K562 (cell line): ENCODE measurements around the gene NRG3. TPM values are rescaled to one million over a fixed set of nuclear protein-coding genes. Genes with fewer than 3 reads are reported as not detected.

ENCODE experiments used
- ATAC-seq: fragments of 200-7000 bp; cut with Tn5 transposase; 3 replicates; pipeline ENCODE4 v1.9.1; 2020; ENCODE audit warnings: moderate library complexity
- BruUV-seq: library from RNA; stranded (reverse); fragments of 400-500 nt; replicated peaks from 2 replicates; lab custom pipeline; 2021; lab: Mats Ljungman, UMichigan
- CTCF ChIA-PET: fragments of 300-600 bp; formaldehyde crosslinking; extraction: SDS; loops from one replicate; lab custom pipeline; 2021; ENCODE audit warnings: low intra/inter-chr PET ratio; lab: Yijun Ruan, JAX
- POLR2A ChIA-PET: fragments of 300-600, 350-650 bp; sonication (Branson Sonifier 250); formaldehyde crosslinking; extraction: SDS; loops from one replicate; lab custom pipeline; 2021; ENCODE audit warnings: antibody characterized with exemption, inconsistent platforms; lab: Yijun Ruan, JAX
- DNase-seq, 4 experiments: peaks; one replicate each; pipeline versions ENCODE4 v3.0.0 to v3.0.0-alpha.2; 2011 to 2018; ENCODE audit warnings: low spot score in 3 of 4, mixed read lengths in 3 of 4; ENCODE audit errors: extremely low read depth in 1 of 4
- FAIRE-seq: peaks from 2 replicates; lab custom pipeline; 2011; peaks lifted over from hg19 to GRCh38; lab: Jason Lieb, UNC
- H2AFZ ChIP-seq: 2 replicates; pipeline ENCODE4 v1.6.0; 2011; ENCODE audit warnings: low read depth, low read length, control low read depth, inconsistent platforms
- H3K27ac ChIP-seq: fragments of 200-600 bp; 3 replicates; pipeline ENCODE4 v1.8.0; 2011; ENCODE audit warnings: low read depth, mild to moderate bottlenecking, control low read depth, inconsistent platforms, low read length, moderate library complexity, mixed read lengths; ENCODE audit errors: extremely low read depth
- H3K27me3 ChIP-seq, 2 experiments: fragments of 300-600 bp in 1 of 2; 2 replicates in 1 of 2; 3 replicates in 1 of 2; pipeline versions ENCODE4 v1.6.0 to v1.8.0; 2011; ENCODE audit warnings: inconsistent platforms in 2 of 2, low read length in 2 of 2, mild to moderate bottlenecking in 1 of 2, mixed read lengths in 1 of 2, moderate library complexity in 1 of 2; ENCODE audit not compliant: control insufficient read depth in 2 of 2, insufficient read depth in 2 of 2
- H3K36me3 ChIP-seq: fragments of 300-600 bp; 3 replicates; pipeline ENCODE4 v1.8.0; 2011; ENCODE audit warnings: mild to moderate bottlenecking, low read length, inconsistent platforms; ENCODE audit not compliant: control insufficient read depth, insufficient read depth
- H3K4me1 ChIP-seq, 2 experiments: fragments of 200-600 bp in 1 of 2; replicated peaks in 1 of 2; 2 replicates in 1 of 2; 3 replicates in 1 of 2; pipeline versions ENCODE4 v1.5.1 to v1.8.0; 2011; ENCODE audit warnings: inconsistent platforms in 2 of 2, low read length in 2 of 2, mild to moderate bottlenecking in 1 of 2, mixed read lengths in 1 of 2, moderate library complexity in 1 of 2; ENCODE audit not compliant: control insufficient read depth in 2 of 2, insufficient read depth in 2 of 2
- H3K4me2 ChIP-seq: 2 replicates; pipeline ENCODE4 v1.6.1; 2011; ENCODE audit warnings: low read length, control low read depth, inconsistent platforms, mixed read lengths; ENCODE audit not compliant: insufficient read depth
- H3K4me3 ChIP-seq: fragments of 200-600 bp; sonication (generic), shearing (Covaris generic); 2 replicates; pipeline ENCODE4 v1.5.1; 2016; ENCODE audit warnings: control low read depth, inconsistent platforms
- H3K79me2 ChIP-seq: fragments of 200-600 bp; 3 replicates; pipeline ENCODE4 v1.8.0; 2011; ENCODE audit warnings: low read length, inconsistent platforms; ENCODE audit not compliant: control insufficient read depth, insufficient read depth
- H3K9ac ChIP-seq, 2 experiments: 2 replicates each; pipeline versions ENCODE4 v1.6.0 to v1.6.1; 2011; ENCODE audit warnings: low read depth in 2 of 2, low read length in 2 of 2, control low read depth in 1 of 2, inconsistent platforms in 1 of 2, mild to moderate bottlenecking in 1 of 2, mixed read lengths in 1 of 2; ENCODE audit not compliant: insufficient read depth in 1 of 2
- H3K9me1 ChIP-seq: one replicate; pipeline ENCODE4 v1.6.0; 2011; ENCODE audit warnings: inconsistent platforms, mild to moderate bottlenecking, low read length, moderate library complexity; ENCODE audit not compliant: control insufficient read depth, insufficient read depth
- H3K9me3 ChIP-seq: replicated peaks from 2 replicates; pipeline ENCODE4 v1.5.1; 2011; ENCODE audit warnings: low read depth, low read length, inconsistent platforms; ENCODE audit not compliant: control insufficient read depth, insufficient read depth
- H4K20me1 ChIP-seq: replicated peaks from 2 replicates; pipeline ENCODE4 v1.6.1; 2011; ENCODE audit warnings: low read length, inconsistent platforms, mixed read lengths; ENCODE audit not compliant: control insufficient read depth, insufficient read depth
- KAT2B ChIP-seq: IDR thresholded peaks from one replicate; pipeline ENCODE4 v1.6.1; 2012; ENCODE audit warnings: low read depth, mild to moderate bottlenecking, control low read depth, inconsistent platforms, low read length, moderate library complexity
- SAP30 ChIP-seq: fragments of 200-600 bp; sonication (generic); IDR thresholded peaks from 2 replicates; pipeline ENCODE4 v1.6.1; 2012; ENCODE audit warnings: borderline replicate concordance, low read depth, mild to moderate bottlenecking, moderate library complexity, low read length, control low read depth, inconsistent platforms; ENCODE audit not compliant: insufficient read depth, poor library complexity, severe bottlenecking
- TAF1 ChIP-seq: IDR thresholded peaks from 2 replicates; pipeline ENCODE4 v1.6.1; 2011; ENCODE audit warnings: mild to moderate bottlenecking, low read length, moderate library complexity; ENCODE audit not compliant: insufficient read depth, control insufficient read depth, severe bottlenecking; ENCODE audit errors: extremely low read depth
- ZFX ChIP-seq: sonication (generic); formaldehyde crosslinking; IDR thresholded peaks from 2 replicates; pipeline ENCODE4 v1.8.0; 2022; ENCODE audit warnings: mild to moderate bottlenecking, missing genetic modification reagents, moderate library complexity
- WGBS: fragments of 100-300 bp; shearing (Covaris generic); methylation state at CpG from one replicate; pipeline ENCODE4 v1.1.6; 2016; ENCODE audit warnings: low coverage, mixed read lengths; ENCODE audit not compliant: insufficient coverage; ENCODE audit errors: missing lambda C conversion rate; 5-methylcytosine and 5-hydroxymethylcytosine counted together
- in situ Hi-C: fragments of 300-500 bp; cut with MboI; formaldehyde crosslinking; loops from 4 replicates; pipeline ENCODE4 v1.15.0; 2018; ENCODE audit warnings: inconsistent platforms, mixed read lengths
- intact Hi-C: fragments of 100-400 bp; cut with micrococcal nuclease; formaldehyde crosslinking; loops from 2 replicates; pipeline ENCODE4 v1.14.2; 2022
- polyA plus RNA-seq, 8 experiments: library from polyadenylated mRNA; depleted of rRNA in 4 of 8; stranded (reverse) in 5 of 8; unstranded in 3 of 8; fragments of >200 nt; fragmentation: Nextera tagmentation in 2 of 8; fragmentation: Illumina TruSeq in 1 of 8; extraction: Ambion mirVana in 2 of 8; extraction: Trizol in 1 of 8; gene quantifications; 2 replicates each; pipeline versions ENCODE4 v1.2.1 to v1.2.3, GENCODE V29; 2011 to 2014; ENCODE audit warnings: inconsistent platforms in 1 of 8, missing spikeins in 1 of 8
- total RNA-seq, 7 experiments: library from RNA; depleted of rRNA in 6 of 7; stranded (reverse); fragments of >200 nt in 6 of 7; fragmentation: Illumina TruSeq in 2 of 7; extraction: Trizol in 2 of 7; gene quantifications; 2 replicates each; pipeline versions ENCODE4 v1.2.1 to v1.2.3, GENCODE V29; 2011 to 2021; ENCODE audit warnings: low replicate concordance in 1 of 7
- TF ChIP-seq, protein P1 (sequence below), 2 experiments: fragments of 450-650 bp in 1 of 2; sonication (generic) in 1 of 2; formaldehyde crosslinking in 1 of 2; IDR thresholded peaks in 1 of 2; conservative IDR thresholded peaks in 1 of 2; 2 replicates each; pipeline versions ENCODE4 v1.6.1 to v1.8.1; 2016 to 2023; ENCODE audit warnings: mild to moderate bottlenecking in 2 of 2, moderate library complexity in 2 of 2, inconsistent platforms in 1 of 2, missing genetic modification reagents in 1 of 2
- TF ChIP-seq, protein P2 (sequence below): fragments of 250-450 bp; sonication (Bioruptor Pico); IDR thresholded peaks from 2 replicates; pipeline ENCODE4 v1.8.0; 2021; ENCODE audit warnings: mild to moderate bottlenecking, moderate library complexity

Gene NRG3
- total and polyA plus RNA-seq, 9 of the 15 experiments (the other 6 are each of a cell fraction or from before 2014, with no cell fraction given) = not detected

GRCh38 chr10:82982110-82982608, 1107.2 kb downstream of the NRG3 start:
- no peak for FAIRE-seq
- Histone ChIP-seq H3K4me3 (no peak overlapping the region), H3K4me2 (no peak overlapping the region), H3K9ac (no peak overlapping the region), H3K27me3 (no peaks in the 10 kb centered on the region), H3K9me1 (no peaks in the 10 kb centered on the region), H3K27ac (no peak overlapping the region), H3K9me3 (no peaks in the 10 kb centered on the region; the same call in 1 of the 2 replicates), H3K4me1 (no peaks in the 10 kb centered on the region), H4K20me1 (no peaks in the 10 kb centered on the region), H2AFZ (no peak overlapping the region), H3K79me2 (no peaks in the 10 kb centered on the region), H3K36me3 (no peaks in the 10 kb centered on the region)
- no peak for ATAC-seq
- in situ Hi-C loops = no loop called here
- BruUV-seq = no TSS peak
- 2% methylated on average over 5 of the region's 5 CpGs for WGBS
- TF ChIP-seq ZFX (CRISPR knock-in tag) (no peak), SAP30 (no peak), KAT2B (no peak), TAF1 (no peak)
- TF ChIP-seq, protein P1, sequence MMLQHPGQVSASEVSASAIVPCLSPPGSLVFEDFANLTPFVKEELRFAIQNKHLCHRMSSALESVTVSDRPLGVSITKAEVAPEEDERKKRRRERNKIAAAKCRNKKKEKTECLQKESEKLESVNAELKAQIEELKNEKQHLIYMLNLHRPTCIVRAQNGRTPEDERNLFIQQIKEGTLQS (IDR thresholded peaks at IDR 0.05) = no peak
- TF ChIP-seq, protein P1 (CRISPR knock-in tag; conservative IDR thresholded peaks at IDR 0.05) = no peak
- TF ChIP-seq, protein P2, sequence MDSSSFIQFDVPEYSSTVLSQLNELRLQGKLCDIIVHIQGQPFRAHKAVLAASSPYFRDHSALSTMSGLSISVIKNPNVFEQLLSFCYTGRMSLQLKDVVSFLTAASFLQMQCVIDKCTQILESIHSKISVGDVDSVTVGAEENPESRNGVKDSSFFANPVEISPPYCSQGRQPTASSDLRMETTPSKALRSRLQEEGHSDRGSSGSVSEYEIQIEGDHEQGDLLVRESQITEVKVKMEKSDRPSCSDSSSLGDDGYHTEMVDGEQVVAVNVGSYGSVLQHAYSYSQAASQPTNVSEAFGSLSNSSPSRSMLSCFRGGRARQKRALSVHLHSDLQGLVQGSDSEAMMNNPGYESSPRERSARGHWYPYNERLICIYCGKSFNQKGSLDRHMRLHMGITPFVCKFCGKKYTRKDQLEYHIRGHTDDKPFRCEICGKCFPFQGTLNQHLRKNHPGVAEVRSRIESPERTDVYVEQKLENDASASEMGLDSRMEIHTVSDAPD (CRISPR knock-in tag) = no peak
- intact Hi-C loops = no loop called here
- CTCF ChIA-PET = no interaction called here
- DNase-seq = no peak
- POLR2A ChIA-PET = no interaction called here
